ENCODE data around the gene MAP4K3.

GRCh38 chr2:39320162-39320561 lies 116.9 kb downstream of the MAP4K3 start:
- TF ChIP-seq PPARA (CRISPR knock-in tag; IDR thresholded peaks at IDR 0.05; ENCODE audit: borderline replicate concordance): no peak
- TF ChIP-seq ZFP30 (CRISPR knock-in tag; IDR thresholded peaks at IDR 0.05): no peak
- no peak for TF ChIP-seq ARNTL (CRISPR knock-in tag; IDR thresholded peaks at IDR 0.05; ENCODE audit: borderline replicate concordance, low read depth)
- no peak for TF ChIP-seq PATZ1 (CRISPR knock-in tag; IDR thresholded peaks at IDR 0.05; ENCODE audit: borderline replicate concordance)
- TF ChIP-seq RARB (CRISPR knock-in tag; IDR thresholded peaks at IDR 0.05): no peak
- no peak for TF ChIP-seq ZFP3 (CRISPR knock-in tag; IDR thresholded peaks at IDR 0.05)
- no peak for TF ChIP-seq TCF4 (CRISPR knock-in tag; IDR thresholded peaks at IDR 0.05; ENCODE audit: borderline replicate concordance)
